NCI-H2107 (cell line): ENCODE measurements around the gene ZSCAN1.

Source experiments
- DNase-seq: peaks from one replicate; lab custom pipeline; 2025; lab: John Stamatoyannopoulos, UW

ZSCAN1 gene

GRCh38 chr19:58040751-58041525, 7.1 kb downstream of the ZSCAN1 start:
- DNase-seq, result no peak

- no peak for DNase-seq
These were observed 8.9 kb downstream of the ZSCAN1 start for GRCh38 chr19:58042495-58043340.

GRCh38 chr19:58044391-58044790, 10.6 kb downstream of the ZSCAN1 start:
- no peak for DNase-seq

- DNase-seq, result no peak
These were observed 11.1 kb downstream of the ZSCAN1 start for GRCh38 chr19:58044886-58045285.

- DNase-seq, result no peak
These were observed 11.7 kb downstream of the ZSCAN1 start for GRCh38 chr19:58045411-58046050.

GRCh38 chr19:58046856-58047255, 13.0 kb downstream of the ZSCAN1 start:
- no peak for DNase-seq

GRCh38 chr19:58047672-58048071, 13.8 kb downstream of the ZSCAN1 start:
- DNase-seq, result no peak

- no peak for DNase-seq
These were observed 18.4 kb downstream of the ZSCAN1 start for GRCh38 chr19:58052256-58052655.

GRCh38 chr19:58053480-58054156, 19.8 kb downstream of the ZSCAN1 start:
- no peak for DNase-seq

- DNase-seq, result no peak
These were observed 21.4 kb downstream of the ZSCAN1 start for GRCh38 chr19:58054901-58055874.

GRCh38 chr19:58056261-58056660, 22.4 kb downstream of the ZSCAN1 start:
- no peak for DNase-seq

- DNase-seq, result no peak
These were observed 23.0 kb downstream of the ZSCAN1 start for GRCh38 chr19:58056861-58057260.

- no peak for DNase-seq
These were observed 24.6 kb downstream of the ZSCAN1 start for GRCh38 chr19:58058467-58058866.

GRCh38 chr19:58059003-58059670, 25.3 kb downstream of the ZSCAN1 start, which contains the start of gene ZNF135:
Gene ZNF135 (plus strand): TSS chr19:58059282. CDS start chr19:58060003, 721 bp downstream.
- no peak for DNase-seq

- no peak for DNase-seq
These were observed 25.9 kb downstream of the ZSCAN1 start for GRCh38 chr19:58059671-58060078.

- DNase-seq, result no peak
These were observed 26.4 kb downstream of the ZSCAN1 start for GRCh38 chr19:58060231-58060630.

- no peak for DNase-seq
These were observed 29.9 kb downstream of the ZSCAN1 start for GRCh38 chr19:58063712-58064111.

- no peak for DNase-seq
These were observed 33.6 kb downstream of the ZSCAN1 start for GRCh38 chr19:58067240-58067912.

- DNase-seq, result no peak
These were observed 46.0 kb downstream of the ZSCAN1 start for GRCh38 chr19:58079792-58080191.

GRCh38 chr19:58083021-58083420, 49.2 kb downstream of the ZSCAN1 start:
- DNase-seq, result no peak
